Measurements from ENCODE around the gene CST7.

Gene CST7

DNA sequence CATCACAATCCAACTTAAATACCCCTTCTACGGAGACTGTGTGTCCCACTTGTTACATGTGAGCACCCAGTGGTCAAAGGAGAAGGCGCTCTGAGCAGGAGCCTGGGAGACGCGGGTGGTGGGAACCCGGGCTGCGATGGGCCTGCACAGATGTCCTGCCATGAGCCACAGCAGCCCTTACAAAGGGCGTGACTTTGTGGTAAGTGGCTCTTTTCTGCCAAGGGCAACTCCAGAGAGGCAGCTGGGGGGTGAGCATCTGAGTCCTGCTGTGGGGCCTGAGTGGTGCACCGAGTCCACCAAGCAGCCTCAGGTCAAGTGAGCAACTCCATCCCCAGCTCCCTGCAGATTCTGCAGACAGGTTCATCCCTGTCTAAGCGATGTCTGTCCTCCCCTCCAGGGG lies 33.6 kb upstream of the CST7 start:
- H3K4me3 ChIP-seq (ENCODE audit: low read depth, low read length): no peak overlapping the region
- no peak for DNase-seq (ENCODE audit: low read depth)
- TF ChIP-seq POLR2A (IDR thresholded peaks at IDR 0.05; ENCODE audit: extremely low read depth, insufficient read length) (no peak), MYC (IDR thresholded peaks at IDR 0.05; ENCODE audit: low read depth, low read length) (no peak)
- TF ChIP-seq, protein P1, sequence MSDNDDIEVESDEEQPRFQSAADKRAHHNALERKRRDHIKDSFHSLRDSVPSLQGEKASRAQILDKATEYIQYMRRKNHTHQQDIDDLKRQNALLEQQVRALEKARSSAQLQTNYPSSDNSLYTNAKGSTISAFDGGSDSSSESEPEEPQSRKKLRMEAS (IDR thresholded peaks at IDR 0.05; ENCODE audit: low read depth, low read length): no peak
- TF ChIP-seq, protein P2, sequence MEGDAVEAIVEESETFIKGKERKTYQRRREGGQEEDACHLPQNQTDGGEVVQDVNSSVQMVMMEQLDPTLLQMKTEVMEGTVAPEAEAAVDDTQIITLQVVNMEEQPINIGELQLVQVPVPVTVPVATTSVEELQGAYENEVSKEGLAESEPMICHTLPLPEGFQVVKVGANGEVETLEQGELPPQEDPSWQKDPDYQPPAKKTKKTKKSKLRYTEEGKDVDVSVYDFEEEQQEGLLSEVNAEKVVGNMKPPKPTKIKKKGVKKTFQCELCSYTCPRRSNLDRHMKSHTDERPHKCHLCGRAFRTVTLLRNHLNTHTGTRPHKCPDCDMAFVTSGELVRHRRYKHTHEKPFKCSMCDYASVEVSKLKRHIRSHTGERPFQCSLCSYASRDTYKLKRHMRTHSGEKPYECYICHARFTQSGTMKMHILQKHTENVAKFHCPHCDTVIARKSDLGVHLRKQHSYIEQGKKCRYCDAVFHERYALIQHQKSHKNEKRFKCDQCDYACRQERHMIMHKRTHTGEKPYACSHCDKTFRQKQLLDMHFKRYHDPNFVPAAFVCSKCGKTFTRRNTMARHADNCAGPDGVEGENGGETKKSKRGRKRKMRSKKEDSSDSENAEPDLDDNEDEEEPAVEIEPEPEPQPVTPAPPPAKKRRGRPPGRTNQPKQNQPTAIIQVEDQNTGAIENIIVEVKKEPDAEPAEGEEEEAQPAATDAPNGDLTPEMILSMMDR (IDR thresholded peaks at IDR 0.05; ENCODE audit: low read depth, low read length): no peak

DNA sequence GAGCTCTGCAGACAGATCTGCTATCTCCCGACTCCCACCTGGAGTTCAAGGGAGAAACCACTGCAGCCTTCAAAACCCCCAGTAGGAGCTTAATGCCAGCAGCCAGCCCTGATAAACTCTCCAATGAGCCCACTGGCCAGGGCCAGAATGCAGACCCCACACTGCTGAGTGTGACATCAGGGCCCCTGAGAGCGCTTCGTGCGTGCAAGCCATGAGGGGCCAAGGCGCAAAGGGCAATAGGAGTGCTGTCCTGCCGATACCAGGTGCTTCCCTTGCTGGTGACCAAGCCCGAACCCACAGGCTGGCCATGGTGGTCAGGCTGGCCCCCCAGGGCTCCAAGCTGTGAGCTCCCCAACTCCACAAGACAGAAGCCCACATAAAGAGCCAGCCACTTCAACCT lies 33.2 kb upstream of the CST7 start:
- TF ChIP-seq, protein P2 (IDR thresholded peaks at IDR 0.05; ENCODE audit: low read depth, low read length): no peak
- TF ChIP-seq, protein P1 (IDR thresholded peaks at IDR 0.05; ENCODE audit: low read depth, low read length): no peak
- TF ChIP-seq POLR2A (IDR thresholded peaks at IDR 0.05; ENCODE audit: extremely low read depth, insufficient read length) (no peak), MYC (IDR thresholded peaks at IDR 0.05; ENCODE audit: low read depth, low read length) (no peak)
- no peak overlapping the region for H3K4me3 ChIP-seq (ENCODE audit: low read depth, low read length)
- no peak for DNase-seq (ENCODE audit: low read depth)

DNA sequence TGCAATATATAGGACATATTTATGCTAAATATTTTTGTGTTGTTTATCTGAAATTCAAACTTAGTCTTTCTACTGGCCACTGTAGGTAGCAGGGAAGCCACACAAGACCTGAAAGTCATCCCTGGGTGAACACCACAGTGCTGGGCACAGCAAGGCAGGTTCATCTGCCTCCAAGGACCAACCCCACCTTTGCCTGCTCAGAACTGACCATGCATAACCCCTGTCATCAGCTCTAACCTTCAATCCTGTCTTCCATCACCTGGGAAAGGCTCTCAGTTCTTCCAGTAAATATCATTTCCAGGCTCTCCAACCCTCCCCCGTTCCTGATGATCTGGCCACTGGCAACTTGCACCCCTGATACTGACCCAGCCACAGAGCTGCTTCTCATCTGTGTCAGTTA lies 32.7 kb upstream of the CST7 start:
- DNase-seq (ENCODE audit: low read depth): no peak
- TF ChIP-seq, protein P2 (IDR thresholded peaks at IDR 0.05; ENCODE audit: low read depth, low read length): no peak
- TF ChIP-seq, protein P1 (IDR thresholded peaks at IDR 0.05; ENCODE audit: low read depth, low read length): no peak
- TF ChIP-seq MYC (IDR thresholded peaks at IDR 0.05; ENCODE audit: low read depth, low read length): no peak
- TF ChIP-seq POLR2A (IDR thresholded peaks at IDR 0.05; ENCODE audit: extremely low read depth, insufficient read length): no peak

DNA sequence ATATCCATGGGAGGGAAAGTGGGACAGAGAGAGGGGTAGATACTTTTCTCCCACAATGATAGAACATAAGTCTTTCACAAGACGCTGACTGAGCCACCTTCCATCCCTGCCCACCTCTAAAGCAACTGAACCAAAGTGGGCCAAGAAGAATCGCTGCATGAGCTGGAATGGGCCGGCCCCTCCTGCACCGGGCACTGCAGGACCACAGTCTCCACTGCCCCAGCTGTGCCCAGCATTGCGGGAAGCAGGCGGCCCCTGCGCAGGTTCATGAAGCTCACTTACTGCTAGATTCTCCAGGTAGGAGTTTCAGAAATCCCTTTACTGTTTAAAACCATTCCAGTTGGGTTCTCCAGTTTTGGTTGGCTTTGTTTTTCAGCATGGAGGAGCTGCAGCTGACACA lies 32.0 kb upstream of the CST7 start:
- H3K4me3 ChIP-seq (ENCODE audit: low read depth, low read length): no peak overlapping the region
- TF ChIP-seq MYC (IDR thresholded peaks at IDR 0.05; ENCODE audit: low read depth, low read length) (no peak), POLR2A (IDR thresholded peaks at IDR 0.05; ENCODE audit: extremely low read depth, insufficient read length) (no peak)
- TF ChIP-seq, protein P2 (IDR thresholded peaks at IDR 0.05; ENCODE audit: low read depth, low read length): no peak
- TF ChIP-seq, protein P1 (IDR thresholded peaks at IDR 0.05; ENCODE audit: low read depth, low read length): no peak
- DNase-seq (ENCODE audit: low read depth): no peak

More for the DNA sequence above, 32.7 kb upstream of the CST7 start:
- H3K4me3 ChIP-seq (ENCODE audit: low read depth, low read length): no peak overlapping the region

DNA sequence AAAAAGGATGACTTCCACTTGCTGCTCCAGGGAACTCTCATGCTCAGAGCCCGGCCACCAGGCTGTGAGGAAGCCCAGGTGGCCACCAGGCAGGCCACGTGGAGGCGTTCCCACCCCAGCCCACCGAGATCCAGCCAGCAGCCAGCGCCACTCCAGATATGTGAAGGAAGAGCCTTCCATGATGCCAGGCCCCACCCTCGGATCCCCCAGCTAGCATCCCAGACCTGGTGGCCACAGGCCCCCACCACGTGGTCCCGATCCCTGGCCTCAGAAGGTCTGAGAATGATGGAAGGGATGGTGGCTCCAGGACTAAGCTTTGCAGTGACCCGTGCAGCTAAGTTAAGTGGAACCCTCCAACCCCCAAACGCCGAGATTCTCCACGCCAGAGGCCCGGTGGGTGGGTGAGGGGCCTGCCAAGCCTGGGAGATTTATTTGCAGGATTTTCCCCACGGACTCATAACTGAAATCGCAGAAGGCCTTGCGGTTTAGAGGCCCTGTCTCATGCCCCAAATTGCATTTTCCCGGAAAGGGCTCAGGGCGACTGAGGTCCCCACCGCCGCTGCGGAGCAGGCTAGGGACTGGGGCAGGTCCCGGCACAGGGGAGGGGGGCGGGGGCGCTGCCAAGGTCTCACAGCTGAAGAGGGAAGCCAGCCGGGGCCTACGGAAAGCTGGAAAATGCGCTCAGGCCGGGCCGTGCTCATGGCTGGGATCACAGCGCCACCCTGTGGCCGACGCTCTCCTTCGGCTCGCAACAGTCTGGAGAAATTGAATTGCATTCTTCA lies 31.1 kb upstream of the CST7 start:
- TF ChIP-seq, protein P2 (IDR thresholded peaks at IDR 0.05; ENCODE audit: low read depth, low read length): peak; percentile 88
- no peak for TF ChIP-seq POLR2A (IDR thresholded peaks at IDR 0.05; ENCODE audit: extremely low read depth, insufficient read length)
- peak; percentile 80 for DNase-seq (ENCODE audit: low read depth)

More for the DNA sequence above, 31.1 kb upstream of the CST7 start:
- H3K4me3 ChIP-seq (ENCODE audit: low read depth, low read length): no peak overlapping the region

All from NB4 (cell line).